ENCODE results near the gene KAT2B. TPM values are rescaled to one million over a fixed set of nuclear protein-coding genes. Genes with fewer than 3 reads are reported as not detected.

The KAT2B gene
- total and polyA plus RNA-seq, 12 donors: 5.4 to 32.2 (median 20.9) TPM

DNA sequence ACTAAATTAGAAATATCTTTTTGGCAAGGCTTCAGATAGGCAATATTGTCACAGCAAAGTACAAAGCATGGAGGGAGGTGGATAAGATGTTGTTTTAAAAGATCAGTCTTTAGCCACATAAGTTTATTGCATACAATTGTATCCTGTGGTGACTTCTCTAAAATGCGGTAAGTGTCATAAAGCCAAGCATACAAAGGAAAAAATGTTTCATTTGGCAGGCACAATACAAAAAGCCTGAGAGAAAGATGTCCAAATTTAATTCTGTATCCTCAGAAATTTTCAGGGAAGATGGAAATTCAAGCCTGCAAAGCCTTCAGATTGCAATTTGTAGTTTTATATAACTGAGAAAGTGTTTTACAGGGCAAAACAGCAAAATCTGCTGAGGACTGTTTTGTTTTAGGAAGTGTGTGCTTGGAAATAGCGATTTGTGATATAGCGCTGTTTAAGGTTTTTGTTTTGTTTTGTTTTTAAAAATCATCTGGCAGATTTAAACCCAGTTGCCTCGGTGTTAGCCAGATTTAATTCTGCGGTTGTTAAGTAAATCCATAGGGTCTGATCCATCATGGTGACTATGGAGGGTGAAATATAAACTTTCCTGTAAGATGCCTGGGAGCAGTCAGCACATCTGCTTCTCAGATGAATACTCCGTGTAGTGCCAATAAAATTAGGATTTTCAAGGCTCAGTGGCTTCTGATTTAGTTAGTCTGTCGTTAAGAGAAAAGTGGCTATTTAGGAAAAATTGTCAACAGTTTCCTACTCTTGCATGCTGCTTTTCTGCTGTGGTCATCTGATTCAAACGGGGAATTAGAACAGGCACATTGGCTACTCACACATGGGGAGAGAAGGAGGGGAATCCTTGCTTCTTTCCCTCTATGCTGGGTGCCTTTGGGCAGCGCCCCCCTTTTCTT, 8.0 kb downstream of the KAT2B start:
- Histone ChIP-seq H3K27me3 (no peaks in the 10 kb centered on the region), H3K36me3 (replicated peaks in 1 of 2) (no peaks in the 10 kb centered on the region), H3K27ac (peak overlapping the region in 2 of 5 donors; percentile 9 to 22), H3K4me1 (replicated peaks in 1 of 2) (peaks cover 9 to 17% of the 10 kb centered on the region in 2 donors), H3K4me3 (peak overlapping the region in 1 of 4 donors; percentile 26), H3K9me3 (replicated peaks in 1 of 3) (no peaks in the 10 kb centered on the region)
- DNase-seq: no peak
- intact Hi-C loops (cut with DNase I): loop anchor here (10.0 kb wide), 2 partner anchors 103 to 137 kb away; partner anchors contain the start of genes RAB5A (in 1 of the 2) and SGO1 (in 1 of the 2)
- 51 to 69% (median 67%) methylated on average over 9 of the region's 9 CpGs for WGBS, 4 donors
- TF ChIP-seq POLR2A (IDR thresholded peaks at IDR 0.05): no peak
- TF ChIP-seq, protein P1, sequence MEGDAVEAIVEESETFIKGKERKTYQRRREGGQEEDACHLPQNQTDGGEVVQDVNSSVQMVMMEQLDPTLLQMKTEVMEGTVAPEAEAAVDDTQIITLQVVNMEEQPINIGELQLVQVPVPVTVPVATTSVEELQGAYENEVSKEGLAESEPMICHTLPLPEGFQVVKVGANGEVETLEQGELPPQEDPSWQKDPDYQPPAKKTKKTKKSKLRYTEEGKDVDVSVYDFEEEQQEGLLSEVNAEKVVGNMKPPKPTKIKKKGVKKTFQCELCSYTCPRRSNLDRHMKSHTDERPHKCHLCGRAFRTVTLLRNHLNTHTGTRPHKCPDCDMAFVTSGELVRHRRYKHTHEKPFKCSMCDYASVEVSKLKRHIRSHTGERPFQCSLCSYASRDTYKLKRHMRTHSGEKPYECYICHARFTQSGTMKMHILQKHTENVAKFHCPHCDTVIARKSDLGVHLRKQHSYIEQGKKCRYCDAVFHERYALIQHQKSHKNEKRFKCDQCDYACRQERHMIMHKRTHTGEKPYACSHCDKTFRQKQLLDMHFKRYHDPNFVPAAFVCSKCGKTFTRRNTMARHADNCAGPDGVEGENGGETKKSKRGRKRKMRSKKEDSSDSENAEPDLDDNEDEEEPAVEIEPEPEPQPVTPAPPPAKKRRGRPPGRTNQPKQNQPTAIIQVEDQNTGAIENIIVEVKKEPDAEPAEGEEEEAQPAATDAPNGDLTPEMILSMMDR (IDR thresholded peaks at IDR 0.05): no peak

DNA sequence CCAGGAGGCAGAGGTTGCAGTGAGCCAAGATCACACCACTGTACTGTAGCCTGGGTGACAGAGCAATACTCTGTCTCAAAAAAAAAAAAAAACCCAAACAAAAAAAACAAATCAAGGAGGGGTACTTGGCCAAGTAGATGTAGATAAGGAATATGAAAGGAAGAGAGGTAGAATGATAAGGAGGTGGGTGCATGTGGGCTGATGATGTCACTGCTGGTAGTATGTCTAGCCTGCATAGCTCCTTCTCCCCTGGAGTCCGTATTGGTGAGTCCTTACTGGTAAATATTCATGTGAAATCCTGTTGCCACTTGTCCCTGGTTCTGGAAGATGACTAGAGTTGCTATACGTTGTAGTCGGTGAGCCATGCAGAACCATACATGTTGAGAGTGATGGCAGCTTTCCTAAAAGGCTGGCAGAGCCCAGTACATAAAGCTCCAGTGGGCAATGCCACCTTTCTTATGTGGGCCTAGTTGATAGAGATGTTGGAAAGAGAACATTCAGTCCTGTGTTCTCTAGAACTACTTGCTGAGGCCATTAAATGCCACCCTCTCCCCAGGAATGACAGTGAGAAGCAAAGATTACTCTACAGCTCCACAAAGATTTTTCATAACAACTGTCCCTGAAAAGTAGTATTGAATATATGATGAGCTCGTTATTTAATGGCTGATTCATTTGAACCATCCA, 11.0 kb downstream of the KAT2B start:
- H3K4me1 ChIP-seq (replicated peaks in 1 of 2): peaks cover 13 to 29% of the 10 kb centered on the region in 2 donors
- WGBS, 4 donors: 95 to 96% (median 95%) methylated on average over 4 of the region's 4 CpGs
- intact Hi-C loops (cut with DNase I): no loop called here
- H3K9me3 ChIP-seq (replicated peaks in 1 of 3): no peaks in the 10 kb centered on the region
- H3K36me3 ChIP-seq (replicated peaks in 1 of 2): no peaks in the 10 kb centered on the region
- TF ChIP-seq, protein P1 (IDR thresholded peaks at IDR 0.05): no peak
- TF ChIP-seq POLR2A (IDR thresholded peaks at IDR 0.05): no peak
- H3K27ac ChIP-seq: no peak overlapping the region
- H3K27me3 ChIP-seq: no peaks in the 10 kb centered on the region
- no peak for DNase-seq
- no peak overlapping the region for H3K4me3 ChIP-seq

DNA sequence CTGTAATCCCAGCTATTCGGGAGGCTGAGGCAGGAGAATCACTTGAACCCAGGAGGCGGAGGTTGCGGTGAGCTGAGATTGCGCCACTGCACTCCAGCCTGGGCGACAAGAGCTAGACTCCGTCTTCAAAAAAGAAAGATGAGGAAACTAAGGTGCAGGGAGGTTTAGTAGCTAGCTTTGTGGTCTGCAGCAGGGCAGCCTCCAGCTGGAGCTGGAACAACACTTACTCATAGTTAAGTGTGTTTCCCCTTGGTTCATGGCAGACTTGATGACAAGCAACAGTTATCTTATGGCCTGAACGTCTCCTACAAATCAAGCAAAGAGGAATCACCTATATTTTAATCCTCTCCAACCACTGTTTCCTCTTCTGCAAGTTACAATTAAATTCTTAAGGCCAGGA, 12.6 kb downstream of the KAT2B start:
- 83 to 94% (median 90%) methylated on average over 7 of the region's 7 CpGs for WGBS, 4 donors
- Histone ChIP-seq H3K27ac (no peak overlapping the region), H3K9me3 (replicated peaks in 1 of 3) (no peaks in the 10 kb centered on the region), H3K4me3 (no peak overlapping the region), H3K36me3 (replicated peaks in 1 of 2) (no peaks in the 10 kb centered on the region), H3K4me1 (replicated peaks in 1 of 2) (peaks cover 25 to 42% of the 10 kb centered on the region in 2 donors), H3K27me3 (no peaks in the 10 kb centered on the region)
- intact Hi-C loops (cut with DNase I): no loop called here
- no peak for TF ChIP-seq POLR2A (IDR thresholded peaks at IDR 0.05)
- TF ChIP-seq, protein P1 (IDR thresholded peaks at IDR 0.05): no peak
- no peak for DNase-seq

DNA sequence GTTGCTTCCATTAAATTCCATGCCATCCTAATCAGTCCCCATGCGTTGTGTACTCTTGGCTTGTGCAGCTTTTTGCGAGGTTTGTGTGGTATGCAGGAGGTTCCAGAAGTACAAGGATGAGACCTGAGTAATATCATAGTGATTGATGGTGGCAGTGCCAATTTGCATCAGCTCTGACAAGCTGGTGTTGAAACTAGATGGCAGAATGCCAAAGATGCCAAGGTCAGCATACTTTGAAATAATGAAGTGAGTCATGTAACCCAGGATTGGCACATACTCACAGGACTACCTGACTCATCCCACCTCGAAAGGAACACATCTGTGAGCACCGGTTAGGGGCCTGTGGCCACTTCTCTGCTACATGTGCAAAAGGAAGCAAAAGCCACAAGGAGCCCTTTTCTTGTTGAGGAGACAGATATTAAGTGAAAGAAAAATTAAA, 14.3 kb downstream of the KAT2B start:
- WGBS, 4 donors: 10 to 40% (median 29%) methylated on average over 4 of the region's 4 CpGs
- Histone ChIP-seq H3K27ac (peak overlapping the region in 3 of 5 donors; percentile 62 to 76 (median 72)), H3K36me3 (replicated peaks in 1 of 2) (no peaks in the 10 kb centered on the region), H3K4me3 (no peak overlapping the region), H3K4me1 (replicated peaks in 1 of 2) (peaks cover 26 to 42% of the 10 kb centered on the region in 2 donors), H3K9me3 (replicated peaks in 1 of 3) (no peaks in the 10 kb centered on the region), H3K27me3 (no peaks in the 10 kb centered on the region)
- intact Hi-C loops (cut with DNase I): no loop called here
- TF ChIP-seq, protein P1 (IDR thresholded peaks at IDR 0.05): no peak
- TF ChIP-seq POLR2A (IDR thresholded peaks at IDR 0.05): no peak
- peak; percentile 85 to 94 (median 92) for DNase-seq
